Measurements from ENCODE around the gene CRISPLD2.
A peak's percentile ranks its signal among the peaks of the same experiment; 100 is the strongest.

Gene CRISPLD2

GRCh38 chr16:84795329-84796053, 24.3 kb upstream of the CRISPLD2 start:
- no peak overlapping the region for H3K4me3 ChIP-seq (replicated peaks in 1 of 2; ENCODE audit: low read depth in 2 of 2, low read length in 2 of 2)
- no peak for TF ChIP-seq CTCF (IDR thresholded peaks at IDR 0.05; ENCODE audit: low read depth, low read length)
- DNase-seq (ENCODE audit: low read depth in 2 of 2), result peak; percentile 94 to 97

- TF ChIP-seq CTCF (IDR thresholded peaks at IDR 0.05; ENCODE audit: low read depth, low read length), result no peak
- no peak overlapping the region for H3K4me3 ChIP-seq (replicated peaks in 1 of 2; ENCODE audit: low read depth in 2 of 2, low read length in 2 of 2)
- DNase-seq (ENCODE audit: low read depth in 2 of 2), result no peak
Observed at GRCh38 chr16:84800158-84800978, 19.4 kb upstream of the CRISPLD2 start.

- TF ChIP-seq CTCF (IDR thresholded peaks at IDR 0.05; ENCODE audit: low read depth, low read length), result no peak
Observed at GRCh38 chr16:84803146-84803545, 16.6 kb upstream of the CRISPLD2 start.

GRCh38 chr16:84804326-84804725, 15.5 kb upstream of the CRISPLD2 start:
- H3K4me3 ChIP-seq (replicated peaks in 1 of 2; ENCODE audit: low read depth in 2 of 2, low read length in 2 of 2), result no peak overlapping the region
- TF ChIP-seq CTCF (IDR thresholded peaks at IDR 0.05; ENCODE audit: low read depth, low read length), result no peak
- no peak for DNase-seq (ENCODE audit: low read depth in 2 of 2)

More at GRCh38 chr16:84803146-84803545, 16.6 kb upstream of the CRISPLD2 start:
- no peak for DNase-seq (ENCODE audit: low read depth in 2 of 2)
- no peak overlapping the region for H3K4me3 ChIP-seq (replicated peaks in 1 of 2; ENCODE audit: low read depth in 2 of 2, low read length in 2 of 2)

- TF ChIP-seq CTCF (IDR thresholded peaks at IDR 0.05; ENCODE audit: low read depth, low read length), result no peak
- DNase-seq (ENCODE audit: low read depth in 2 of 2), result peak; percentile 84 to 90
- H3K4me3 ChIP-seq (replicated peaks in 1 of 2; ENCODE audit: low read depth in 2 of 2, low read length in 2 of 2), result peak overlapping the region in 1 of 2 donors; percentile 32
Observed at GRCh38 chr16:84806256-84806889, 13.4 kb upstream of the CRISPLD2 start.

GRCh38 chr16:84806890-84807258, 12.9 kb upstream of the CRISPLD2 start:
- DNase-seq (ENCODE audit: low read depth in 2 of 2), result no peak
- H3K4me3 ChIP-seq (replicated peaks in 1 of 2; ENCODE audit: low read depth in 2 of 2, low read length in 2 of 2), result no peak overlapping the region

More at GRCh38 chr16:84806890-84807258, 12.9 kb upstream of the CRISPLD2 start:
- TF ChIP-seq CTCF (IDR thresholded peaks at IDR 0.05; ENCODE audit: low read depth, low read length), result no peak
